Stimulated activated CD4-positive, alpha-beta T cell treated with anti-CD3 and anti-CD28 coated beads, Interleukin-2, amount 100 ng/mL, for 4 hours (primary cell): ENCODE measurements around the gene ENTR1.

Experiments used
- DNase-seq: peaks from one replicate; pipeline ENCODE4 v3.0.0-alpha.2; 2020; ENCODE audit warnings: low read depth

Gene ENTR1

GRCh38 chr9:136361047-136361753, 49.2 kb downstream of the ENTR1 start:
- DNase-seq = no peak

GRCh38 chr9:136359774-136360718, 50.4 kb downstream of the ENTR1 start:
- no peak for DNase-seq

- no peak for DNase-seq
These were observed 51.5 kb downstream of the ENTR1 start for GRCh38 chr9:136358888-136359287.

GRCh38 chr9:136358016-136358415, 52.4 kb downstream of the ENTR1 start:
- no peak for DNase-seq

GRCh38 chr9:136357202-136357725, 53.1 kb downstream of the ENTR1 start:
- no peak for DNase-seq

- no peak for DNase-seq
These were observed 54.5 kb downstream of the ENTR1 start for GRCh38 chr9:136355616-136356557.

GRCh38 chr9:136354592-136355085, 55.8 kb downstream of the ENTR1 start:
- DNase-seq = no peak

GRCh38 chr9:136353757-136354488, 56.5 kb downstream of the ENTR1 start:
- no peak for DNase-seq

GRCh38 chr9:136353088-136353487, 57.3 kb downstream of the ENTR1 start:
- no peak for DNase-seq

GRCh38 chr9:136352682-136353081, 57.7 kb downstream of the ENTR1 start:
- DNase-seq = no peak
